GM18870 (cell line): ENCODE results near the gene SPATA3.
"Not testable (repeated sequence)": the region's sequence is repeated elsewhere in the genome, so short reads cannot be mapped to it uniquely, and the experiment has no call there.

ENCODE experiments used
- ATAC-seq: cut with Tn5 transposase; IDR thresholded peaks from one replicate; pipeline ENCODE4 v1.9.1; 2021; ENCODE audit warnings: moderate library complexity; ENCODE audit not compliant: unreplicated experiment

Gene SPATA3

GRCh38 chr2:230991598-230991997, 4.3 kb upstream of the SPATA3 start:
- no peak for ATAC-seq

GRCh38 chr2:230996661-230997060, 740 bp downstream of the SPATA3 start:
- no peak for ATAC-seq

GRCh38 chr2:230998882-230999281, 3.0 kb downstream of the SPATA3 start:
- ATAC-seq = no peak

GRCh38 chr2:230999477-230999876, 3.6 kb downstream of the SPATA3 start:
- ATAC-seq = no peak

GRCh38 chr2:231000211-231000904, 4.4 kb downstream of the SPATA3 start:
- ATAC-seq = no peak

GRCh38 chr2:231001036-231001435, 5.1 kb downstream of the SPATA3 start:
- no peak for ATAC-seq

- ATAC-seq = no peak
Observed at GRCh38 chr2:231001921-231002320, 6.0 kb downstream of the SPATA3 start.

GRCh38 chr2:231002641-231003040, 6.7 kb downstream of the SPATA3 start:
- ATAC-seq = no peak

GRCh38 chr2:231003186-231003585, 7.3 kb downstream of the SPATA3 start:
- ATAC-seq = no peak

- ATAC-seq = not testable (repeated sequence)
Observed at GRCh38 chr2:231004930-231005329, 9.0 kb downstream of the SPATA3 start.

- ATAC-seq = no peak
Observed at GRCh38 chr2:231007286-231008098, 11.6 kb downstream of the SPATA3 start.

- ATAC-seq = no peak
Observed at GRCh38 chr2:231008131-231008530, 12.2 kb downstream of the SPATA3 start.

GRCh38 chr2:231009236-231009919, 13.5 kb downstream of the SPATA3 start:
- no peak for ATAC-seq

- no peak for ATAC-seq
Observed at GRCh38 chr2:231010201-231010730, 14.3 kb downstream of the SPATA3 start.

- no peak for ATAC-seq
Observed at GRCh38 chr2:231011526-231011925, 15.6 kb downstream of the SPATA3 start.

- ATAC-seq = no peak
Observed at GRCh38 chr2:231012463-231012862, 16.5 kb downstream of the SPATA3 start.

- ATAC-seq = no peak
Observed at GRCh38 chr2:231013820-231014219, 17.9 kb downstream of the SPATA3 start.

- ATAC-seq = no peak
Observed at GRCh38 chr2:231015478-231015877, 19.6 kb downstream of the SPATA3 start.

GRCh38 chr2:231015926-231016325, 20.0 kb downstream of the SPATA3 start:
- no peak for ATAC-seq

GRCh38 chr2:231016566-231017230, 20.8 kb downstream of the SPATA3 start:
- ATAC-seq = no peak

GRCh38 chr2:231017231-231017598, 21.3 kb downstream of the SPATA3 start:
- ATAC-seq = no peak
